HUDEP-2 (cell line): ENCODE data around the gene MUC12.
"Not testable (repeated sequence)": the region's sequence is repeated elsewhere in the genome, so short reads cannot be mapped to it uniquely, and the experiment has no call there.

ENCODE experiments used
- DNase-seq, 76 experiments: peaks; one replicate each; lab custom pipeline; 2025; ENCODE audit not compliant: unreplicated experiment in 76 of 76; lab: John Stamatoyannopoulos, UW

Gene MUC12

DNA sequence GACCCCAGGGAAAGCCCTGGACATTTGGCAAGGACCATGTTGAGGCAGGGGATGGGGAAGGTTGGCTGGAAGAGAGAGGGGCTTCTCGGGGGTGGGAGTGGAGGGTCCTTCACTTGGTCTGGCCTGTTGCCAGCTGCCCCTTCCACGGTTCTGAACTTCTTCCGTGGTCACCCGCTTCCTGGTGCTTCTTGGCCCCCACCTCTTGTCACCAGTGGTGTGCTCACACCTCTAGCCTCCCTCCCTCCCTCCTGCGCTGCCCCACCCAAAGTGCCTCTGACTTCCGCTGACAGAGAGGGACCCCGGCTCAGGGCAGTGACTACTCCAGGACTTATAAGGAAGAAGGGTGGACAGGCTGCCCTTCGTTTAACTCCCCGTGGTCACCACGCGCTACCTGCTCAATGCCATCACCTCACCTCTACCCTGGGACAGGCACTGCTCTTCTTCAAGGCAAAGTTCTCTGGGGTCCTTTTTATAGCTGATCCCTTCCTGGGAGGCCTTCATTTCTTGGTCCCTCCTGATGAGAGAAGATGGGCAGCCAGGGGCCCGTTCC lies at the start of gene MUC12:
Gene MUC12, plus strand, starts transcription at position 500 of the 550 bp plus-strand sequence. CDS start 58 bp downstream, outside the sequence.
- DNase-seq, result no peak

GRCh38 chr7:100919779-100920437 lies 49.5 kb upstream of the MUC12 start:
- DNase-seq, result not testable (repeated sequence)

DNA sequence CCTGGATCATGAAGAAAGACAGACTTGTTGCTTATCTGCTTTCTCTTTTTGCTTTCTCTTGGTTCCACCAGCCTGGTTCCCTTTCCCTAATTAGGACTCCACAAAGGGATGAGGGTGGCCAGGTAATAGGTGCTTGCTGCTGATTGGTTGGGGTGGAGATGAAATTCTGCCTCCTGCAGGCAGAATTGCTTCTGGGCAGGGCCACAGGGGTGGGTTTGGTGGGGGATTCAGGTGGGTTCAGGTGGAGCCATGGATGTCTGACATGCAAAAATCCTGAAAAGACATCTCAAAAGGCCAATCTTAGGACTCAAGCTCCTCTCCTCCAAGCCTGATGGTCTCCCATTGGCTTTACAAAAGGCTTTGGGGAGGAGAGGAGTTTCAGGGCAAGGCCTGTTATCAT lies 48.3 kb upstream of the MUC12 start:
- DNase-seq, result no peak

DNA sequence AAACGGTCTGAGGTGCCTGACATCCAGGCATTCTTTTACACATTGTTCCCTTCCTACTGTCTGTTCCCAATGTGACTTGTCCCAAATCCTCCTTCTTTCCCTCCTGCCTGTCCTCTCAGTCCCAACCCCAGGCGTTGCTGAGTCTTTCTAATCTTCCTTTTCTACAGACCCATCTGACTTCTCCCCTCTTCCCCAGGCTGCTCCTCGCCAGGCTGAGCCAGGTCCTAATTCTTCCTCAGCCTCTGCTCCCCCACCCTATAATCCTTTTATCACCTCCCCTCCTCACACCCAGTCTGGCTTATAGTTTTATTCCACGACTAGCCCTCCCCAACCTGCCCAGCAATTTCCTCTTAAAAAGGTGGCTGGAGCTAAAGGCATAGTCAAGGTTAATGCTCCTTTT lies 45.7 kb upstream of the MUC12 start:
- not testable (repeated sequence) for DNase-seq

- DNase-seq, result no peak
Measured at GRCh38 chr7:100929808-100930174, 39.6 kb upstream of the MUC12 start.

DNA sequence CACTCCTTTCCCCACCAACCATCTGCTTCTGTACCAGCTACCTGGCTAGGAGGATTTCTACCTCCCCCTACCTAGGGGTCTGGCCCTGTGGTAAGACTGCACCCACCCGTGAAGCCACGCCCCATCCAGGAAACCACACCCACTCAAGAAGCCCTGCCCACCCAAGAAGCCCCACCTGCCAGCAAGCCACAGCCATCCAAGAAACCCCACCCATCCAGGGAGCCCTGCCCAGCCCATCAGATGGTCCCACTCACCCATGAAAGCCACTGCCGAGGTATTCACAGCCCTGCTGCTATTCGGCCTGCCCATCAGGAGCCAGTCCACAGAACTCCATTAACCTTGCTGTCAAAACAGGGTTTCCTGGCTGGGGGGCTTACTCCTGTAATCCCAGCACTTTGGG lies 35.6 kb upstream of the MUC12 start:
- DNase-seq, result peak in 1 of 76 experiments; percentile 3

GRCh38 chr7:100935381-100935780 lies 34.0 kb upstream of the MUC12 start:
- DNase-seq, result not testable (repeated sequence)

GRCh38 chr7:100936167-100936566 lies 33.2 kb upstream of the MUC12 start:
- not testable (repeated sequence) for DNase-seq

- DNase-seq, result no peak
Measured at GRCh38 chr7:100942045-100942774, 27.2 kb upstream of the MUC12 start.

DNA sequence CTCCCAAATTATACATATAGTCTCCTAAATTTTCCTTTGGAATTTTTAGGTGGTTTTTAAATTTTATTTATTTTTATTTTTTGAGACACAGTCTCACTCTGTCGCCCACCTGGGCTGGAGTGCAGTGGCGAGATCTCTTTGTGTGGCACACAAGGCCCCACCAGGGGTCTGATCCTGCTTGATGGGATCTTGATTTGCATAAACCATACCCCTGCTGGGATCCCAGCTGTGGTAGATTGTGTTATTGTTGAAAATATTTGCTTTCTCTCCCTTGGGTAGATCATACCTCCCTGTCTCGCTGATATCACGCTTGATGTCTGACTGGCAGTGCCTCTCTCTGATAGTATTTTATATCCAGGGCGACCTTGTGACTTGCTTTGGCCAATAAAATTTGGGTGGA lies 25.7 kb upstream of the MUC12 start:
- no peak for DNase-seq

- no peak for DNase-seq
Measured at GRCh38 chr7:100944138-100944537, 25.2 kb upstream of the MUC12 start.

GRCh38 chr7:100946111-100946510 lies 23.3 kb upstream of the MUC12 start:
- no peak for DNase-seq

DNA sequence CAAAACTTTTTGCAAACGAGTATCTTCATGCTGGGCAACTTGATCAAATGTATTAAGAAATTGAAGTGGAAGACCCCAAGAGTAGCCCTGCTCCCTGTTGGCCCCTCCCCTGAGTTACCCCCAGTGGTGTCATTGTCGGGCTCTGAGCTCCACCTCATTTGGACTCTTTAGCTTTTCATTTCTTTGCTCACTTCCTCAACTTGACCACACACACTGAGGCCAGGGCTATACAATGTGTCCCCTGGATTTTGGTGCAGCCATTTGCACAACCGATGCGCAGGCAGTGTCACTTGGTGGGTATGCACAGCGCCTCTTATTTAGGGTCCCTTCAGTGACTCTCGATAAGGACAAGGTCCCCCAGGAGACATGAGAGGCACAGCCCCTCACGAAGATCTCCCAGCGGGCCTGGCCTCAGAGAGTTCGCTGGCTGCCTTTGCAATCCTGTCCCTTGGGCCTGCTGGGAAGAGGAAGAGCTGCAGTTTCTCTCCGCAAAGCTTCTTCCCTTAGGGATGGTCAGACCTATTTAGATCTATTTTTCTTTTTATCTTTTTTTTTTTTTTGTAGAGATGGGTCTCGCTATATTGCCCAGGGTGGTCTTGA lies 22.5 kb upstream of the MUC12 start:
- no peak for DNase-seq

- no peak for DNase-seq
Measured at GRCh38 chr7:100947792-100948191, 21.6 kb upstream of the MUC12 start.

DNA sequence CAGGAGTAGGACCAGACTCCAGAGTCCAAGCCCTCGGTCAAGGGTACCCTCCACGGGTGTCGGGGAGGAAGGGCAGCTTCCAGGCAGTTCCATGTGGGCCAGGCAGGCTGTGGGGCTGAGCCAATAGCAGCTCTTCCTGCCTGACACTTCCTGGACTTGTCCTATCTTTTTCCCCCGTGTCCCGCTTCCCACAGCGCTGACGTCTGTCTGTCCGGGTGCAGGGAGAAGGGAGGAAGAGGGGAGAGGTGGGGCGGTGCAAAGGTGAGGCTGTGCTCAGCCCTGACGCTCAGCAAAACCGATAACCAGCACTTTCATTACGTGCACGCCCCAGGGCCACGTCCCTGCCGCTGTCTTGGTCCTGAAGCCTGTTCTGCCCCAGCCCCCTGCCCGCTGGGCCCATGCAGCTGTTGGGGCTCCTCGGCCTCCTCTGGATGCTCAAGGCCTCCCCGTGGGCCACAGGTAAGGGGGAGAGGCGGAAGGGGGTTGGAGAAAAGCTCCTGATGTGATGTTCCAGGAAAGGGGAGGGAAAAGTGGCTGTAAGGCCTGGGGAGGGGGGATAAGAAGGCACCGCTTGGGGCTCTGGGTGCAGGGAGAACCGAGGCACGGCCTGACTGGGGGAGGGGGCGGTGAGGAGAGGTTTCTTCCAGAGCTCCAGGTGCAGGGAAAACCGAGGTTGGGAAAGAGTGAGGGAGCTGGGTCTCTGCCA lies 20.0 kb upstream of the MUC12 start, which contains the start of gene MUC3A:
Gene MUC3A, plus strand, starts transcription at position 308 of the 706 bp plus-strand sequence. Its CDS starts 91 bp downstream, at position 399.
- DNase-seq, result no peak

GRCh38 chr7:100949933-100950443 lies 19.4 kb upstream of the MUC12 start:
- DNase-seq, result no peak

- DNase-seq, result no peak
Measured at GRCh38 chr7:100951172-100951571, 18.2 kb upstream of the MUC12 start.

DNA sequence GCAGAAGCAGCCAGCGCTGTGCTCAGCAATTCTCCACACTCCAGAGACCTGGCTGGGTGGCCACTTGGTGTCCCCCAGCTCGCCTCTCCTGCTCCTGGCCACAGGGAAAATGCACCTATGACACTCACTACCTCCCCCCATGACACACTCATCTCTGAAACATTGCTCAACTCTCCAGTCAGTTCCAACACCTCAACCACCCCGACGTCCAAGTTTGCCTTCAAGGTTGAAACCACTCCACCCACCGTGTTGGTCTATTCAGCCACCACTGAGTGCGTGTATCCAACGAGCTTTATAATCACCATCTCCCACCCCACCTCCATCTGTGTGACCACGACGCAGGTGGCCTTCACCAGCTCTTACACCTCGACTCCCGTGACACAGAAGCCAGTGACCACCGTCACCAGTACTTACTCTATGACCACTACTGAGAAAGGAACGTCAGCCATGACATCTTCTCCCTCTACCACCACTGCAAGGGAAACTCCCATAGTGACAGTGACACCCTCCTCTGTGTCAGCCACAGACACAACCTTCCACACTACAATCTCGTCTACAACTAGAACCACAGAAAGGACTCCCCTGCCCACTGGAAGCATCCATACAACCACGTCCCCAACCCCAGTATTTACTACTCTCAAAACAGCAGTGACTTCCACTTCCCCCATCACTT lies 17.3 kb upstream of the MUC12 start:
- DNase-seq, result no peak

- DNase-seq, result no peak
Measured at GRCh38 chr7:100952641-100953040, 16.7 kb upstream of the MUC12 start.

DNA sequence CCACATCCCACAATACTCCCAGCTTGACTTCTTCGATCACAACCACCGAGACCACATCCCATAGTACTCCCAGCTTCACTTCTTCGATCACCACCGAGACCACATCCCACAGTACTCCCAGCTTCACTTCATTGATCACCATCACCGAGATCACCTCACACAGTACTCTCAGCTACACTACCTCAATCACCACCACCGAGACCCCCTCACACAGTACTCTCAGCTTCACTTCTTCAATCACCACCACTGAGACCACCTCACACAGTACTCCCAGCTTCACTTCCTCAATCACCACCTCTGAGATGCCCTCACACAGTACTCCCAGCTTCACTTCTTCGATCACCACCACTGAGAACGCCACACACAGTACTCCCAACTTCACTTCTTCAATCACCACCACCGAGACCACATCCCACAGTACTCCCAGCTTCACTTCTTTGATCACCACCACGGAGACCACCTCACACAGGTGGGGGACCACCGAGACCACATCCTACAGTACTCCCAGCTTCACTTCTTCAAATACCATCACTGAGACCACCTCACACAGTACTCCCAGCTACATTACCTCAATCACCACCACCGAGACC lies 11.4 kb upstream of the MUC12 start:
- DNase-seq, result no peak
